Cardiac muscle cell (in vitro differentiated cells and primary cell): ENCODE measurements around the gene MRPS14. TPM values are rescaled to one million over a fixed set of nuclear protein-coding genes. Genes with fewer than 3 reads are reported as not detected.

Experiments
- DNase-seq, 2 donors: peaks; one replicate each; pipeline versions ENCODE4 v3.0.0 to v3.0.0-alpha.2; 2010 to 2017; ENCODE audit warnings: low read depth in 1 of 2, low spot score in 1 of 2
- H3K27ac ChIP-seq: fragments of 200-600 bp; sonication (generic); 2 replicates; pipeline ENCODE4 v1.5.1; 2016
- H3K27me3 ChIP-seq: fragments of 200-600 bp; sonication (generic); 2 replicates; pipeline ENCODE4 v1.6.0; 2016; ENCODE audit warnings: control low read depth
- H3K36me3 ChIP-seq: fragments of 200-600 bp; sonication (generic); 2 replicates; pipeline ENCODE4 v1.5.1; 2016; ENCODE audit warnings: control low read depth
- H3K4me1 ChIP-seq: fragments of 200-600 bp; sonication (generic); 2 replicates; pipeline ENCODE4 v1.8.1; 2017; ENCODE audit warnings: low read depth, mild to moderate bottlenecking, mixed run types
- H3K4me3 ChIP-seq: fragments of 200-600 bp; sonication (generic); 2 replicates; pipeline ENCODE4 v1.5.1; 2016; ENCODE audit warnings: mild to moderate bottlenecking
- H3K9me3 ChIP-seq: fragments of 200-600 bp; sonication (generic); 2 replicates; pipeline ENCODE4 v1.5.1; 2017; ENCODE audit warnings: low read depth, mild to moderate bottlenecking, control low read depth
- CTCF ChIP-seq: IDR thresholded peaks from 2 replicates; pipeline ENCODE4 v1.5.1; 2012; ENCODE audit warnings: low read depth, mild to moderate bottlenecking, low read length
- polyA plus RNA-seq: library from polyadenylated mRNA; unstranded; fragments of >200 nt; fragmentation: Nextera tagmentation; extraction: Ambion mirVana; gene quantifications from 2 replicates; pipeline ENCODE4 v1.2.1, GENCODE V29; 2016
- total RNA-seq: library from RNA; depleted of rRNA; stranded (reverse); fragments of >200 nt; gene quantifications from 2 replicates; pipeline ENCODE4 v1.2.3, GENCODE V29; 2016

The MRPS14 gene
- total and polyA plus RNA-seq, 2 experiments from 2014 or later: 27.5 to 73.8 TPM

GRCh38 chr1:174971466-174971865, 51.8 kb downstream of the MRPS14 start:
- no peak for TF ChIP-seq CTCF
- DNase-seq: no peak
- Histone ChIP-seq H3K9me3 (no peaks in the 10 kb centered on the region), H3K27ac (no peak overlapping the region), H3K4me3 (no peak overlapping the region), H3K27me3 (no peaks in the 10 kb centered on the region), H3K4me1 (no peaks in the 10 kb centered on the region), H3K36me3 (no peaks in the 10 kb centered on the region)

GRCh38 chr1:174969977-174970376, 53.2 kb downstream of the MRPS14 start:
- H3K4me3 ChIP-seq: no peak overlapping the region
- no peak overlapping the region for H3K27ac ChIP-seq
- H3K9me3 ChIP-seq: no peaks in the 10 kb centered on the region
- DNase-seq: no peak
- no peak for TF ChIP-seq CTCF
- no peaks in the 10 kb centered on the region for H3K27me3 ChIP-seq
- no peaks in the 10 kb centered on the region for H3K4me1 ChIP-seq
- H3K36me3 ChIP-seq: no peaks in the 10 kb centered on the region

- Histone ChIP-seq H3K27me3 (no peaks in the 10 kb centered on the region), H3K4me1 (no peaks in the 10 kb centered on the region), H3K36me3 (no peaks in the 10 kb centered on the region), H3K9me3 (no peaks in the 10 kb centered on the region), H3K4me3 (no peak overlapping the region), H3K27ac (no peak overlapping the region)
- DNase-seq: peak in 1 of 2 donors; percentile 77
- TF ChIP-seq CTCF: no peak
Measured at GRCh38 chr1:174968750-174969244, 54.4 kb downstream of the MRPS14 start.

DNA sequence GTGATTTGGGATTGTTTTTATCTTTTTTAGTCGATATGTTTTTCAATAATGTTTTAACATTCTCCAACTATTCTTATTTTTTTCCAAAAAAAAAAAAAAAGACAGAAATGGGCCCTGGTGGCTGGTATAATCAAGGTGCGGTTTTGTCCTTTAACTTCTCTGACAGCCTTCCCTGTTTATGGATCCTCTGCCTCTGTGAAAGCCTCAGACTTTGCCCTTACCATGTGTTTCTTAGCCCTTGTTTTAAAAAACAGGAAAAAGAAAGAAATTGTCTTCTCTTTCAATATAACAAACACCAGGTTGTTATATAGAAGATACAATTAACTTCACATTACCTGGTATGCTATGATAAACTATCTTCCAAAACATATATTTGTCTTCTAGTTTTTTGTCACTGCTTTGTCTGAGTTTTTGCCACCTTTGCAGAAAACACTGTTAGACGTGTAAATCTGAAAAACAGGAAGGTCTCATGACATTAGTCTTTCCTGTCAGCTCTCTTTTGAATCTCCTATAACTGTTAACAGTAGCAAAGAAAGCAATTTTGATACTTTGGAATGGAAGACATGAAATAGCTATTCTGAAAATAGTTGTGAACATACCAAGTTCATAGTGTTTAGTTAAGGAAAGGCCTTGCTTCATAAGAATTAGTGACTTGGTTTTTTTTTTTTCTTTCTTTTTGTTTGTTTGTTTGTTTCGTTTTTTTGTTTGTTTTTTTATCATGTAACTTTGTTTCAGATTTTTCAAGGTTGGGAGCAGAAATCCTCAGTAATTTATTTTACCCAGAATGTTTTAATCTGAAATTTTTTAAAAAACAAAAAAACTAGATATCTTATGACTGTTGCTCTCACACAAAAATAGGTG, 55.1 kb downstream of the MRPS14 start:
- no peaks in the 10 kb centered on the region for H3K4me1 ChIP-seq
- no peaks in the 10 kb centered on the region for H3K9me3 ChIP-seq
- H3K27ac ChIP-seq: no peak overlapping the region
- H3K27me3 ChIP-seq: no peaks in the 10 kb centered on the region
- no peaks in the 10 kb centered on the region for H3K36me3 ChIP-seq
- no peak overlapping the region for H3K4me3 ChIP-seq
- no peak for DNase-seq
- TF ChIP-seq CTCF: no peak

DNA sequence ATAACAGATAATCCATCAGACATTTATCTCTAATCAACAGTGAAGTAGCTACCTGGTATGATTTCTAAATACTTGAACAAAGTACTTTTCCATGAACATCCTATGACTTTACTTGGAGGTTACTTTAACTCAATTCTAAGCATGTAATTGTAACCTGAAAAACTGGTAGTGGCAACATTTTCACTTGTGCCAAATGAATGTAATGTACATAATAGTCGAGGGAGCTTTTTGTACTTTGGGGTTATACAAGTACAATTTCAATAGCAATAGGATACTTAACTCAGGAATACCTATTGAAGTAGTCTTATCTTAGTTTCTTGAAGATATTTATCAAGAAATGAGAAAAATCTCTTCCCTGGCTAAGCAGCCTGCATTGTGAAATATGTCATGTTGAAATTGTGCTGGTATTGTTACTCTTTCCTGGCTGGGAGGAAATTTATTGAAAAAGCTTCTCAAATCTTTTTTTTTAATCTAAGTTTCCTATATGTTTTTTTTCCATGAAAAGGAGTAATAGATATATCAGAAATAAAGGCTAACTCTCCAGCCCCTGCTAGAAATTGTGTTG, 57.1 kb downstream of the MRPS14 start:
- TF ChIP-seq CTCF: no peak
- no peaks in the 10 kb centered on the region for H3K36me3 ChIP-seq
- peak in 1 of 2 donors; percentile 46 for DNase-seq
- H3K4me1 ChIP-seq: no peaks in the 10 kb centered on the region
- no peaks in the 10 kb centered on the region for H3K27me3 ChIP-seq
- H3K9me3 ChIP-seq: no peaks in the 10 kb centered on the region
- H3K4me3 ChIP-seq: no peak overlapping the region
- no peak overlapping the region for H3K27ac ChIP-seq
